HepG2 (cell line): Measurements from ENCODE around the gene LLGL2. TPM values are rescaled to one million over a fixed set of nuclear protein-coding genes. Genes with fewer than 3 reads are reported as not detected.
A peak's percentile ranks its signal among the peaks of the same experiment; 100 is the strongest.

ENCODE experiments used
- BHLHE40 ChIP-seq: IDR thresholded peaks from 2 replicates; pipeline ENCODE4 v1.6.1; 2011; ENCODE audit warnings: low read length, improper control_type of control experiment
- DMTF1 ChIP-seq: sonication (generic); formaldehyde crosslinking; IDR thresholded peaks from 2 replicates; pipeline ENCODE4 v1.4.0; 2020; ENCODE audit warnings: mild to moderate bottlenecking, missing genetic modification reagents
- MXI1 ChIP-seq: IDR thresholded peaks from 3 replicates; pipeline ENCODE4 v1.6.1; 2012; ENCODE audit warnings: low read depth, low read length, inconsistent platforms, borderline replicate concordance
- RFXANK ChIP-seq: IDR thresholded peaks from 2 replicates; pipeline ENCODE4 v1.6.1; 2016
- YEATS4 ChIP-seq: sonication (generic); formaldehyde crosslinking; IDR thresholded peaks from 2 replicates; pipeline ENCODE4 v1.4.0; 2020; ENCODE audit warnings: missing genetic modification reagents, borderline replicate concordance
- ZNF207 ChIP-seq: fragments of 450-650 bp; IDR thresholded peaks from 2 replicates; pipeline ENCODE4 v1.6.1; 2016; ENCODE audit warnings: antibody characterized with exemption, borderline replicate concordance
- ZNF230 ChIP-seq: sonication (generic); formaldehyde crosslinking; IDR thresholded peaks from 2 replicates; pipeline ENCODE4 v1.4.0; 2020; ENCODE audit warnings: mild to moderate bottlenecking, missing genetic modification reagents
- ZNF318 ChIP-seq: sonication (generic); formaldehyde crosslinking; IDR thresholded peaks from 2 replicates; pipeline ENCODE4 v1.4.0; 2020; ENCODE audit warnings: mild to moderate bottlenecking, missing genetic modification reagents
- ZNF337 ChIP-seq: sonication (generic); formaldehyde crosslinking; IDR thresholded peaks from 2 replicates; pipeline ENCODE4 v1.5.1; 2020; ENCODE audit warnings: missing genetic modification reagents, low read depth, mild to moderate bottlenecking, borderline replicate concordance
- ZNF367 ChIP-seq: sonication (generic); formaldehyde crosslinking; IDR thresholded peaks from 2 replicates; pipeline ENCODE4 v1.4.0; 2020; ENCODE audit warnings: missing genetic modification reagents, borderline replicate concordance
- ZNF605 ChIP-seq: sonication (generic); formaldehyde crosslinking; IDR thresholded peaks from 2 replicates; pipeline ENCODE4 v1.8.0; 2022; ENCODE audit warnings: mild to moderate bottlenecking, missing genetic modification reagents
- ZNF709 ChIP-seq: sonication (generic); formaldehyde crosslinking; IDR thresholded peaks from 2 replicates; pipeline ENCODE4 v1.5.0; 2020; ENCODE audit warnings: mild to moderate bottlenecking, missing genetic modification reagents
- ZNF749 ChIP-seq: sonication (generic); formaldehyde crosslinking; IDR thresholded peaks from 2 replicates; pipeline ENCODE4 v1.8.0; 2022; ENCODE audit warnings: mild to moderate bottlenecking, missing genetic modification reagents, moderate library complexity, borderline replicate concordance
- polyA plus RNA-seq, 8 experiments: library from polyadenylated mRNA; depleted of rRNA in 3 of 8; stranded (reverse) in 7 of 8; unstranded in 1 of 8; fragments of >200 nt; fragmentation: Illumina TruSeq in 4 of 8; extraction: Trizol in 4 of 8; gene quantifications; 2 replicates each; pipeline versions ENCODE4 v1.2.1 to v1.2.3, GENCODE V29; 2011 to 2016; ENCODE audit warnings: low read depth in 4 of 8, missing spikeins in 1 of 8, mixed read lengths in 1 of 8; ENCODE audit not compliant: insufficient read depth in 1 of 8
- total RNA-seq, 5 experiments: library from RNA; depleted of rRNA; stranded (reverse); fragments of >200 nt; fragmentation: Illumina TruSeq; extraction: Trizol; gene quantifications; 2 replicates each; pipeline ENCODE4 v1.2.3, GENCODE V29; 2016; ENCODE audit warnings: low read depth in 1 of 5
- TF ChIP-seq, protein P1 (sequence below): sonication (generic); formaldehyde crosslinking; IDR thresholded peaks from 2 replicates; pipeline ENCODE4 v1.8.0; 2022; ENCODE audit warnings: mild to moderate bottlenecking, missing genetic modification reagents, borderline replicate concordance
- TF ChIP-seq, protein P2 (sequence below): fragments of 450-650 bp; IDR thresholded peaks from 2 replicates; pipeline ENCODE4 v1.6.1; 2017

Gene LLGL2
- total and polyA plus RNA-seq, 2 of the 13 experiments (the other 11 are each of a cell fraction or from before 2014, with no cell fraction given) = 83.0 to 86.7 TPM

DNA sequence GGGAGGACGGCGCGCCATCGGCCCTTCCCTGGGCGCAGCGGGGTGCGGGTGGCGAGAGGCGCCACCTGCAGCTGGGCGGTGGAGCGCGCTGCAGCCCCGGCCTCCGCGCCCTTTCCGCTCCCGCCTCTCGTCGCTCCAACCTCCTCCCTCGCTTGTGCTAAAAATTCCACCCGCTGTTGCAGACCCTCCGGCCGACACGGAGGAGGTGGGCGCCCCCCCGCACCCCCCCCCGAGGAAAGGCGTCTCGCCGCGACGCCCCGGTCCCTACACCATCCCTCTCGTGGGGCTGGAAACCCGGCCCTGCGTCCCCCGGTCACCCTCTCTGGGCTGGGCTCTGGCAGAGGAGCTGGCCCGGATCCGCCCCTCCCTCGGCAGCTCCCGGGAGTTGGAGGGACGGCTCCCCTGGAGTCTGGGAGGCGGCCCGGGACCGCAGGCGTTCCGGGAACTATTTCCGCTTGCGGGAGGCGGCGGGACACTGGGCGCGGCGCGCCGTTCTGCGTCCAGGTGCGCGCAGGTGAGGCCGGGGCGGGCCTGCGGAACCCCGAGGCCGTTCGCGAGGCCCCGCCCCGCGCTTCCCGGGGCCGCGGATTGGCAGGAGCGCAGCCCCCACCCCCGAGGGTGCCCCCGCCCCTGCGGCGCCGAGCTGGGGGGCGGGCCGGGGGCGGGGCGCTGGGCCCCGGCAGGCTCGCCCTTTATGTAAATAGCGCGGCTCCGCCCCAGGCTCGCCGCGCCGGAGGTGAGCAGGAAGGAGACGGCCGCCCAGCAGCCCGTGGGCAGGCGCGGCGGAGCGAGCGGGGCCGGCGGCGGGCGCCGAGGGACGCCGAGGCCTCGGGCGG is at the start of gene LLGL2 (continued):
- TF ChIP-seq RFXANK (peak; percentile 49; the same call in 1 of the 2 replicates), ZNF367 (CRISPR knock-in tag) (no peak), ZNF709 (CRISPR knock-in tag) (peak; percentile 87; the same call in 1 of the 2 replicates), ZNF337 (CRISPR knock-in tag) (no peak), BHLHE40 (no peak), MXI1 (peak; percentile 71; the same call in 2 of the 3 replicates), ZNF230 (CRISPR knock-in tag) (peak; percentile 70), ZNF207 (no peak), ZNF318 (CRISPR knock-in tag) (no peak), ZNF749 (CRISPR knock-in tag) (no peak), YEATS4 (CRISPR knock-in tag) (peak; percentile 61; the same call in 1 of the 2 replicates), ZNF605 (0 out of 2 replicates have a peak, but pooled peaks have one; percentile 14), DMTF1 (CRISPR knock-in tag) (no peak)
- TF ChIP-seq, protein P1, sequence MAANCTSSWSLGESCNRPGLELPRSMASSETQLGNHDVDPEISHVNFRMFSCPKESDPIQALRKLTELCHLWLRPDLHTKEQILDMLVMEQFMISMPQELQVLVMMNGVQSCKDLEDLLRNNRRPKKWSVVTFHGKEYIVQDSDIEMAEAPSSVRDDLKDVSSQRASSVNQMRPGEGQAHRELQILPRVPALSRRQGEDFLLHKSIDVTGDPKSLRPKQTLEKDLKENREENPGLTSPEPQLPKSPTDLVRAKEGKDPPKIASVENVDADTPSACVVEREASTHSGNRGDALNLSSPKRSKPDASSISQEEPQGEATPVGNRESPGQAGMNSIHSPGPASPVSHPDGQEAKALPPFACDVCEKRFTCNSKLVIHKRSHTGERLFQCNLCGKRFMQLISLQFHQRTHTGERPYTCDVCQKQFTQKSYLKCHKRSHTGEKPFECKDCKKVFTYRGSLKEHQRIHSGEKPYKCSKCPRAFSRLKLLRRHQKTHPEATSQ (CRISPR knock-in tag) = no peak
- TF ChIP-seq, protein P2, sequence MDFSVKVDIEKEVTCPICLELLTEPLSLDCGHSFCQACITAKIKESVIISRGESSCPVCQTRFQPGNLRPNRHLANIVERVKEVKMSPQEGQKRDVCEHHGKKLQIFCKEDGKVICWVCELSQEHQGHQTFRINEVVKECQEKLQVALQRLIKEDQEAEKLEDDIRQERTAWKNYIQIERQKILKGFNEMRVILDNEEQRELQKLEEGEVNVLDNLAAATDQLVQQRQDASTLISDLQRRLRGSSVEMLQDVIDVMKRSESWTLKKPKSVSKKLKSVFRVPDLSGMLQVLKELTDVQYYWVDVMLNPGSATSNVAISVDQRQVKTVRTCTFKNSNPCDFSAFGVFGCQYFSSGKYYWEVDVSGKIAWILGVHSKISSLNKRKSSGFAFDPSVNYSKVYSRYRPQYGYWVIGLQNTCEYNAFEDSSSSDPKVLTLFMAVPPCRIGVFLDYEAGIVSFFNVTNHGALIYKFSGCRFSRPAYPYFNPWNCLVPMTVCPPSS = no peak
